Measurements from ENCODE around the gene FNBP1L. TPM values are rescaled to one million over a fixed set of nuclear protein-coding genes. Genes with fewer than 3 reads are reported as not detected.
A peak's percentile ranks its signal among the peaks of the same experiment; 100 is the strongest.

Gene FNBP1L
- total and polyA plus RNA-seq, 9 of the 15 experiments (the other 6 are each of a cell fraction or from before 2014, with no cell fraction given) = 1.4 to 6.9 (median 5.9) TPM

- TF ChIP-seq NR0B1 (IDR thresholded peaks at IDR 0.05; ENCODE audit: partially characterized antibody) (no peak), HDGF (IDR thresholded peaks at IDR 0.05) (no peak), E2F6 (IDR thresholded peaks at IDR 0.05; ENCODE audit: borderline replicate concordance in 1 of 2, extremely low read depth in 1 of 2, insufficient read depth in 1 of 2, insufficient read length in 1 of 2, low read depth in 1 of 2, low read length in 1 of 2, poor library complexity in 1 of 2, severe bottlenecking in 1 of 2) (peak in 1 of 2 experiments; percentile 58), EP400 (IDR thresholded peaks at IDR 0.05) (peak; percentile 73), NBN (IDR thresholded peaks at IDR 0.05; ENCODE audit: low read depth) (peak; percentile 74; the same call in 1 of the 2 replicates), EP300 (IDR thresholded peaks at IDR 0.05; ENCODE audit: low read length) (peak; percentile 66; the same call in 1 of the 2 replicates), CBFA2T3 (IDR thresholded peaks at IDR 0.05) (peak; percentile 60), XRCC5 (IDR thresholded peaks at IDR 0.05; ENCODE audit: low read depth, low read length) (no peak), EGR1 (conservative IDR thresholded peaks at IDR 0.05) (no peak), HLTF (IDR thresholded peaks at IDR 0.05) (0 out of 2 replicates have a peak, but pooled peaks have one; percentile 26), TBP (optimal IDR thresholded peaks at IDR 0.05; ENCODE audit: low read depth, low read length) (peak; percentile 32), TAF9B (IDR thresholded peaks at IDR 0.05; ENCODE audit: partially characterized antibody) (no peak), DPF2 (IDR thresholded peaks at IDR 0.05) (peak; percentile 92), RCOR1 (IDR thresholded peaks at IDR 0.05; ENCODE audit: borderline replicate concordance in 1 of 2, low read depth in 2 of 2, low read length in 2 of 2) (peak in 1 of 2 experiments; percentile 72; a peak in 2 of 4 replicates), PHF8 (IDR thresholded peaks at IDR 0.05; ENCODE audit: borderline replicate concordance, low read length) (no peak)
These were observed 56.5 kb downstream of the FNBP1L start (continued) for GRCh38 chr1:93504247-93505033.
